AG04450 (cell line): ENCODE measurements around the gene RNH1. TPM values are rescaled to one million over a fixed set of nuclear protein-coding genes. Genes with fewer than 3 reads are reported as not detected.

ENCODE experiments used
- CTCF ChIA-PET: fragments of 300-600, 350-600 bp; formaldehyde crosslinking; extraction: SDS; loops from one replicate; lab custom pipeline; 2022; ENCODE audit warnings: antibody characterized with exemption, inconsistent platforms; lab: Charles Lee
- POLR2A ChIA-PET: fragments of 350-600 bp; formaldehyde crosslinking; extraction: SDS; loops from one replicate; lab custom pipeline; 2021; ENCODE audit warnings: antibody characterized with exemption, inconsistent platforms; lab: Yijun Ruan, JAX
- DNase-seq: peaks from one replicate; pipeline ENCODE4 v3.0.0-alpha.2; 2011; ENCODE audit warnings: low read depth, low spot score
- H3K27ac ChIP-seq: one replicate; pipeline ENCODE4 v1.5.1; 2012; ENCODE audit warnings: low read depth, low read length, control low read depth
- H3K27me3 ChIP-seq: one replicate; pipeline ENCODE4 v1.6.0; 2012; ENCODE audit warnings: low read length; ENCODE audit not compliant: control insufficient read depth, insufficient read depth
- H3K4me3 ChIP-seq: 2 replicates; pipeline ENCODE4 v1.5.1; 2011; ENCODE audit warnings: mild to moderate bottlenecking, low read depth, low read length, control low read depth
- H3K9me3 ChIP-seq: 2 replicates; pipeline ENCODE4 v1.5.1; 2012; ENCODE audit warnings: low read length; ENCODE audit not compliant: control insufficient read depth, insufficient read depth
- CTCF ChIP-seq: IDR thresholded peaks from 2 replicates; pipeline ENCODE4 v1.5.1; 2011; ENCODE audit warnings: low read depth, low read length, control low read depth, inconsistent platforms
- polyA plus RNA-seq: library from polyadenylated mRNA; depleted of rRNA; stranded (reverse); fragments of >200 nt; gene quantifications from 2 replicates; pipeline ENCODE4 v1.2.3, GENCODE V29; 2011

Gene RNH1
- polyA plus RNA-seq, 1 experiment = 98.6 TPM

DNA sequence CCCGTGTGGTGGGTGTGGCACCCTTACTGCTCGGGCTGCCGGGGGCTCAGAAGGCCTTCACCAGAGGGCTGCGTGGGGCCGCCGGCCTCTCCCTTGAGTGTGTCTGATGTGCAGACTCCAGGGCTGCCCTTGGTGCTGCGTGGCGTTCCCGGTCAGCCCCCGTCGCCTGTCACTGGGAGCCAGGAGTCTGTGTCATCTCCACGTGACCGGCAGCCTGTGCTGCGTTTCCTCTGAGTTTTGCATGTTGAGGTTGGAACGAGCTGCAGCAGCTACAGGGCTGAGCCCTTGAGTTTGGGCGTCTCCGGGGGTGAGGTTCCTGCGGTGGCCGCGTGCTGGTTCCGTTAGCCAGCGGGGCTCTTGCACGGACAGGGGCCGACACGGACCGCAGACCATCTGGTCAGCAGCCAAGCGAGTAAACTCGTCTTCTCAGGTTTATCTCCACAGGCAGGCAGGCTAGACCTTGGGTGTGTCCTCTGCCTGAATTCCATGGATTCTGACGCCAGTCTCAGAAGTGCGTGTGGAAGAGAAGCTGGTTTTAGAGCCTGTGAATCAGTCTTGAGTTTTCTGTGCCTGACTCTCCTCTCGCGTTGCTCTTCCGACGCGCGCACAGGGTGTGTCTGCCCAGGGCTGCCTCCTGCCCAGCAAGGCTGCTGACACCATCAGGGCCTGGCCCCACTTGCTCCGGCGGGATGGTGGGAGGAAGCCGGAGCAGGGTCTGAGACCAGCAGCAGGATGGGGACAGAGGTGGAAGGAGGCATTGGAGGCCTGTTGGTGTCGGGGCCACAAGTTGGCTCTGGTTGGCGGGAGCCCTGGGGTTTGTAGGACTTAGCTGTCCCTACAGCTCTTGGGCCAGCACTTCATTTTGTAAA lies 46.5 kb downstream of the RNH1 start:
- H3K27ac ChIP-seq = no peak overlapping the region
- POLR2A ChIA-PET = no interaction called here
- CTCF ChIA-PET = interaction anchor here (0.6 kb wide), 1 partner anchor 35 kb away, joined by 11 read pairs; no protein-coding TSS in a partner anchor
- H3K4me3 ChIP-seq = no peak overlapping the region
- H3K9me3 ChIP-seq = no peaks in the 10 kb centered on the region; the same call in 1 of the 2 replicates
- DNase-seq = no peak
- no peaks in the 10 kb centered on the region for H3K27me3 ChIP-seq
- TF ChIP-seq CTCF = no peak

- ChIA-PET CTCF (no interaction called here), POLR2A (no interaction called here)
- Histone ChIP-seq H3K27ac (no peak overlapping the region), H3K27me3 (no peaks in the 10 kb centered on the region), H3K9me3 (no peaks in the 10 kb centered on the region; the same call in 1 of the 2 replicates), H3K4me3 (no peak overlapping the region)
- no peak for DNase-seq
- no peak for TF ChIP-seq CTCF
Measured at GRCh38 chr11:459511-460220, 47.4 kb downstream of the RNH1 start.

- CTCF ChIA-PET = no interaction called here
- POLR2A ChIA-PET = no interaction called here
- no peak for DNase-seq
- H3K9me3 ChIP-seq = no peaks in the 10 kb centered on the region
- TF ChIP-seq CTCF = no peak
- H3K4me3 ChIP-seq = no peak overlapping the region
- H3K27ac ChIP-seq = no peak overlapping the region
- no peaks in the 10 kb centered on the region for H3K27me3 ChIP-seq
Measured at GRCh38 chr11:457111-457760, 49.8 kb downstream of the RNH1 start.

DNA sequence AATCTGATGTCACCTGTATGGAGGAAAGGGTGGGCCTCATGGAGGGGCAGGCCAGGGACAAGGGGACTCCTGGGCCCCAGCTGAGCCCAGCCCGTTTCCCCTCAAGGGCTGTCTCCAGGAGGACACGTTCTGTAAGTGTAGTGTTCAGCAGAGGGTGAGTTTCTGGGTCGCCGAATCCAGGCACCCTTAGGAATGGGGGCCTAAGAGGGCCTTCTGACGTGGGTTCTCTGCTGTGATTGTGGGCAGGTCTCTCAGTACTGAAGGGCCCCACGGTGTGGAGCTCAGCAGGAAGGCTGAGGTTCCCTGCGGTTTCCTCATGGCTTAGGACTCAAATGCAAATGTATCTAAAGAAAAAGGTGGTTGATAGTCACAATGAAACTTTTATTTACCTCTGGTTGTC lies 50.5 kb downstream of the RNH1 start:
- POLR2A ChIA-PET = no interaction called here
- H3K27me3 ChIP-seq = no peaks in the 10 kb centered on the region
- DNase-seq = no peak
- H3K9me3 ChIP-seq = no peaks in the 10 kb centered on the region
- CTCF ChIA-PET = no interaction called here
- no peak overlapping the region for H3K27ac ChIP-seq
- H3K4me3 ChIP-seq = no peak overlapping the region
- TF ChIP-seq CTCF = no peak
